HepG2 (cell line): ENCODE results near the gene RPS6KB1. TPM values are rescaled to one million over a fixed set of nuclear protein-coding genes. Genes with fewer than 3 reads are reported as not detected.

Experiments
- EHMT2 ChIP-seq: fragments of 200-600 bp; sonication (generic); IDR thresholded peaks from 2 replicates; pipeline ENCODE4 v1.7.0; 2017; ENCODE audit warnings: antibody characterized with exemption, low read depth, low read length, borderline replicate concordance
- FOXO1 ChIP-seq: sonication (generic); formaldehyde crosslinking; IDR thresholded peaks from 2 replicates; pipeline ENCODE4 v1.4.0; 2020; ENCODE audit warnings: missing genetic modification reagents
- HDAC6 ChIP-seq: fragments of 200-600 bp; sonication (generic); IDR thresholded peaks from 2 replicates; pipeline ENCODE4 v1.7.0; 2017; ENCODE audit warnings: mild to moderate bottlenecking, antibody characterized with exemption, low read length, low read depth
- HNF4A ChIP-seq: sonication (generic); formaldehyde crosslinking; IDR thresholded peaks from 2 replicates; pipeline ENCODE4 v1.4.0; 2020; ENCODE audit warnings: missing genetic modification reagents
- KDM6A ChIP-seq: IDR thresholded peaks from 2 replicates; pipeline ENCODE4 v1.6.1; 2016; ENCODE audit warnings: low read depth
- POLR2A ChIP-seq, 2 experiments: IDR thresholded peaks; 2 replicates each; pipeline ENCODE4 v1.6.1; 2011; ENCODE audit warnings: low read depth in 2 of 2, low read length in 2 of 2, mild to moderate bottlenecking in 1 of 2, moderate library complexity in 1 of 2; ENCODE audit not compliant: insufficient read depth in 1 of 2
- PTBP1 ChIP-seq: fragments of 200-400 bp; formaldehyde crosslinking; IDR thresholded peaks from 2 replicates; pipeline ENCODE4 v1.6.1; 2018; ENCODE audit warnings: low read length, low read depth; ENCODE audit not compliant: poor library complexity, severe bottlenecking
- RARA ChIP-seq: IDR thresholded peaks from 2 replicates; pipeline ENCODE4 v1.6.1; 2016; ENCODE audit warnings: missing genetic modification reagents, missing compliant biosample characterization
- SRSF1 ChIP-seq: fragments of 200-400 bp; formaldehyde crosslinking; optimal IDR thresholded peaks from 2 replicates; pipeline ENCODE3; 2017; ENCODE audit warnings: mild to moderate bottlenecking, low read depth, low read length, moderate library complexity
- ZNF160 ChIP-seq: sonication (generic); formaldehyde crosslinking; IDR thresholded peaks from 2 replicates; pipeline ENCODE4 v1.8.0; 2022; ENCODE audit warnings: mild to moderate bottlenecking, inconsistent platforms, missing genetic modification reagents
- ZNF230 ChIP-seq: sonication (generic); formaldehyde crosslinking; IDR thresholded peaks from 2 replicates; pipeline ENCODE4 v1.4.0; 2020; ENCODE audit warnings: mild to moderate bottlenecking, missing genetic modification reagents
- ZNF430 ChIP-seq: sonication (generic); formaldehyde crosslinking; IDR thresholded peaks from 2 replicates; pipeline ENCODE4 v1.9.0; 2021; ENCODE audit warnings: mild to moderate bottlenecking, missing genetic modification reagents
- ZNF484 ChIP-seq: sonication (generic); formaldehyde crosslinking; IDR thresholded peaks from 2 replicates; pipeline ENCODE4 v1.5.1; 2020; ENCODE audit warnings: mild to moderate bottlenecking, low read depth, missing genetic modification reagents, borderline replicate concordance
- polyA plus RNA-seq, 8 experiments: library from polyadenylated mRNA; depleted of rRNA in 3 of 8; stranded (reverse) in 7 of 8; unstranded in 1 of 8; fragments of >200 nt; fragmentation: Illumina TruSeq in 4 of 8; extraction: Trizol in 4 of 8; gene quantifications; 2 replicates each; pipeline versions ENCODE4 v1.2.1 to v1.2.3, GENCODE V29; 2011 to 2016; ENCODE audit warnings: low read depth in 4 of 8, missing spikeins in 1 of 8, mixed read lengths in 1 of 8; ENCODE audit not compliant: insufficient read depth in 1 of 8
- total RNA-seq, 5 experiments: library from RNA; depleted of rRNA; stranded (reverse); fragments of >200 nt; fragmentation: Illumina TruSeq; extraction: Trizol; gene quantifications; 2 replicates each; pipeline ENCODE4 v1.2.3, GENCODE V29; 2016; ENCODE audit warnings: low read depth in 1 of 5
- TF ChIP-seq, protein P1 (sequence below): sonication (generic); formaldehyde crosslinking; IDR thresholded peaks from 2 replicates; pipeline ENCODE4 v1.5.0; 2020; ENCODE audit warnings: missing genetic modification reagents
- TF ChIP-seq, protein P2 (sequence below): sonication (generic); formaldehyde crosslinking; IDR thresholded peaks from 2 replicates; pipeline ENCODE4 v1.4.0; 2020; ENCODE audit warnings: mild to moderate bottlenecking, missing genetic modification reagents
- TF ChIP-seq, protein P3 (sequence below): IDR thresholded peaks from 2 replicates; pipeline ENCODE4 v1.6.1; 2012; ENCODE audit warnings: low read depth, low read length, improper control_type of control experiment
- TF ChIP-seq, protein P4 (sequence below): sonication (generic); formaldehyde crosslinking; conservative IDR thresholded peaks from 2 replicates; pipeline ENCODE4 v1.5.0; 2020; ENCODE audit warnings: missing genetic modification reagents
- TF ChIP-seq, protein P5 (sequence below): sonication (generic); formaldehyde crosslinking; IDR thresholded peaks from 2 replicates; pipeline ENCODE4 v1.8.0; 2022; ENCODE audit warnings: mild to moderate bottlenecking, missing genetic modification reagents, borderline replicate concordance
- TF ChIP-seq, protein P6 (sequence below): sonication (generic); formaldehyde crosslinking; IDR thresholded peaks from 2 replicates; pipeline ENCODE4 v1.4.0; 2020; ENCODE audit warnings: mild to moderate bottlenecking, missing genetic modification reagents, borderline replicate concordance

RPS6KB1 gene
- total and polyA plus RNA-seq, 2 of the 13 experiments (the other 11 are each of a cell fraction or from before 2014, with no cell fraction given) = 16.5 to 42.2 TPM

DNA sequence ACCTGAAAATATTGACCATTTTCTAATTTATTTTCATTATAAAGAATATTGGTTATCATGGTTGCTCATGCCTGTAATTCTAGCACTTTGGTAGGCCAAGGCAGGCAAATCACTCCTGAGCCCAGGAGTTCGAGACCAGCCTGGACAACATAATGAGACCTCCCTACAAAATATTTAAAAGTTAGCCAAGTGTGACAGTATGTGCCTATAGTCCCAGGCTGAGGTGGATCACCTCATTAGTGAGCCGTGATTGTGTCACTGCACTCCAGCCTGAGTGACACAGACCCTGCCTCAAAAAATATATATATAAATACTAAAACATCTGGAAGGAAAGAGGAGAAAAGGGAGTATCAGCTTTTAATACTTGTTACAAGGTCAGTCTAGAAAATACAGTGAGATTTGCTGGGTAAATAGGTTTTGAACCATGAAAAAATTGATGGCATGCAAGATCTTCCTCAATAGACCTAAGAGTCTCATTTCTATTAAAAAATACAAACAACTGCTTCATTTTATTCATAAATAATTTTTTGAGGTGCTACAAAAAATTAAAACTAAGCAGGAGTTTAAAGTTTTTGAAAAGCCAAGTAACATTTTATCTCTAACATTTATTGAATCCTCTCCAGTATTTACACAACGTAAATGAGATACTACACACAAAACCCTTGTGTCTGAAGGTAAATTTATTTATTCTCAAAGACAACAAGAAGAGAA lies 47.9 kb upstream of the RPS6KB1 start (continued):
- TF ChIP-seq, protein P1, sequence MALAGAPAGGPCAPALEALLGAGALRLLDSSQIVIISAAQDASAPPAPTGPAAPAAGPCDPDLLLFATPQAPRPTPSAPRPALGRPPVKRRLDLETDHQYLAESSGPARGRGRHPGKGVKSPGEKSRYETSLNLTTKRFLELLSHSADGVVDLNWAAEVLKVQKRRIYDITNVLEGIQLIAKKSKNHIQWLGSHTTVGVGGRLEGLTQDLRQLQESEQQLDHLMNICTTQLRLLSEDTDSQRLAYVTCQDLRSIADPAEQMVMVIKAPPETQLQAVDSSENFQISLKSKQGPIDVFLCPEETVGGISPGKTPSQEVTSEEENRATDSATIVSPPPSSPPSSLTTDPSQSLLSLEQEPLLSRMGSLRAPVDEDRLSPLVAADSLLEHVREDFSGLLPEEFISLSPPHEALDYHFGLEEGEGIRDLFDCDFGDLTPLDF (CRISPR knock-in tag) = no peak
- TF ChIP-seq, protein P2, sequence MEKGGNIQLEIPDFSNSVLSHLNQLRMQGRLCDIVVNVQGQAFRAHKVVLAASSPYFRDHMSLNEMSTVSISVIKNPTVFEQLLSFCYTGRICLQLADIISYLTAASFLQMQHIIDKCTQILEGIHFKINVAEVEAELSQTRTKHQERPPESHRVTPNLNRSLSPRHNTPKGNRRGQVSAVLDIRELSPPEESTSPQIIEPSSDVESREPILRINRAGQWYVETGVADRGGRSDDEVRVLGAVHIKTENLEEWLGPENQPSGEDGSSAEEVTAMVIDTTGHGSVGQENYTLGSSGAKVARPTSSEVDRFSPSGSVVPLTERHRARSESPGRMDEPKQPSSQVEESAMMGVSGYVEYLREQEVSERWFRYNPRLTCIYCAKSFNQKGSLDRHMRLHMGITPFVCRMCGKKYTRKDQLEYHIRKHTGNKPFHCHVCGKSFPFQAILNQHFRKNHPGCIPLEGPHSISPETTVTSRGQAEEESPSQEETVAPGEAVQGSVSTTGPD (CRISPR knock-in tag) = no peak
- TF ChIP-seq, protein P3, sequence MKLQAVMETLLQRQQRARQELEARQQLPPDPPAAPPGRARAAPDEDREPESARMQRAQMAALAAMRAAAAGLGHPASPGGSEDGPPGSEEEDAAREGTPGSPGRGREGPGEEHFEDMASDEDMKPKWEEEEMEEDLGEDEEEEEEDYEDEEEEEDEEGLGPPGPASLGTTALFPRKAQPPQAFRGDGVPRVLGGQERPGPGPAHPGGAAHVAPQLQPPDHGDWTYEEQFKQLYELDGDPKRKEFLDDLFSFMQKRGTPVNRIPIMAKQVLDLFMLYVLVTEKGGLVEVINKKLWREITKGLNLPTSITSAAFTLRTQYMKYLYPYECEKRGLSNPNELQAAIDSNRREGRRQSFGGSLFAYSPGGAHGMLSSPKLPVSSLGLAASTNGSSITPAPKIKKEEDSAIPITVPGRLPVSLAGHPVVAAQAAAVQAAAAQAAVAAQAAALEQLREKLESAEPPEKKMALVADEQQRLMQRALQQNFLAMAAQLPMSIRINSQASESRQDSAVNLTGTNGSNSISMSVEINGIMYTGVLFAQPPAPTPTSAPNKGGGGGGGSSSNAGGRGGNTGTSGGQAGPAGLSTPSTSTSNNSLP = 0 out of 2 replicates have a peak, but pooled peaks have one; percentile 13
- TF ChIP-seq, protein P4, sequence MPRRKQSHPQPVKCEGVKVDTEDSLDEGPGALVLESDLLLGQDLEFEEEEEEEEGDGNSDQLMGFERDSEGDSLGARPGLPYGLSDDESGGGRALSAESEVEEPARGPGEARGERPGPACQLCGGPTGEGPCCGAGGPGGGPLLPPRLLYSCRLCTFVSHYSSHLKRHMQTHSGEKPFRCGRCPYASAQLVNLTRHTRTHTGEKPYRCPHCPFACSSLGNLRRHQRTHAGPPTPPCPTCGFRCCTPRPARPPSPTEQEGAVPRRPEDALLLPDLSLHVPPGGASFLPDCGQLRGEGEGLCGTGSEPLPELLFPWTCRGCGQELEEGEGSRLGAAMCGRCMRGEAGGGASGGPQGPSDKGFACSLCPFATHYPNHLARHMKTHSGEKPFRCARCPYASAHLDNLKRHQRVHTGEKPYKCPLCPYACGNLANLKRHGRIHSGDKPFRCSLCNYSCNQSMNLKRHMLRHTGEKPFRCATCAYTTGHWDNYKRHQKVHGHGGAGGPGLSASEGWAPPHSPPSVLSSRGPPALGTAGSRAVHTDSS (CRISPR knock-in tag) = no peak
- TF ChIP-seq RARA (CRISPR knock-in tag) (no peak), FOXO1 (CRISPR knock-in tag) (no peak), KDM6A (no peak), HNF4A (no peak), HDAC6 (no peak), ZNF430 (no peak; the same call in 1 of the 2 replicates), ZNF160 (CRISPR knock-in tag) (no peak), ZNF484 (CRISPR knock-in tag) (no peak), PTBP1 (no peak), ZNF230 (CRISPR knock-in tag) (no peak), EHMT2 (no peak), POLR2A (IDR thresholded peaks at IDR 0.05; ENCODE audit: insufficient read depth in 1 of 2, low read depth in 2 of 2, low read length in 2 of 2) (peak in 1 of 2 experiments; percentile 36; a peak in 3 of 4 replicates), SRSF1 (no peak)
- TF ChIP-seq, protein P5, sequence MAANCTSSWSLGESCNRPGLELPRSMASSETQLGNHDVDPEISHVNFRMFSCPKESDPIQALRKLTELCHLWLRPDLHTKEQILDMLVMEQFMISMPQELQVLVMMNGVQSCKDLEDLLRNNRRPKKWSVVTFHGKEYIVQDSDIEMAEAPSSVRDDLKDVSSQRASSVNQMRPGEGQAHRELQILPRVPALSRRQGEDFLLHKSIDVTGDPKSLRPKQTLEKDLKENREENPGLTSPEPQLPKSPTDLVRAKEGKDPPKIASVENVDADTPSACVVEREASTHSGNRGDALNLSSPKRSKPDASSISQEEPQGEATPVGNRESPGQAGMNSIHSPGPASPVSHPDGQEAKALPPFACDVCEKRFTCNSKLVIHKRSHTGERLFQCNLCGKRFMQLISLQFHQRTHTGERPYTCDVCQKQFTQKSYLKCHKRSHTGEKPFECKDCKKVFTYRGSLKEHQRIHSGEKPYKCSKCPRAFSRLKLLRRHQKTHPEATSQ (CRISPR knock-in tag) = no peak
- TF ChIP-seq, protein P6, sequence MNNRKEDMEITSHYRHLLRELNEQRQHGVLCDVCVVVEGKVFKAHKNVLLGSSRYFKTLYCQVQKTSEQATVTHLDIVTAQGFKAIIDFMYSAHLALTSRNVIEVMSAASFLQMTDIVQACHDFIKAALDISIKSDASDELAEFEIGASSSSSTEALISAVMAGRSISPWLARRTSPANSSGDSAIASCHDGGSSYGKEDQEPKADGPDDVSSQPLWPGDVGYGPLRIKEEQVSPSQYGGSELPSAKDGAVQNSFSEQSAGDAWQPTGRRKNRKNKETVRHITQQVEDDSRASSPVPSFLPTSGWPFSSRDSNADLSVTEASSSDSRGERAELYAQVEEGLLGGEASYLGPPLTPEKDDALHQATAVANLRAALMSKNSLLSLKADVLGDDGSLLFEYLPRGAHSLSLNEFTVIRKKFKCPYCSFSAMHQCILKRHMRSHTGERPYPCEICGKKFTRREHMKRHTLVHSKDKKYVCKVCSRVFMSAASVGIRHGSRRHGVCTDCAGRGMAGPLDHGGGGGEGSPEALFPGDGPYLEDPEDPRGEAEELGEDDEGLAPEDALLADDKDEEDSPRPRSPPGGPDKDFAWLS (CRISPR knock-in tag) = no peak
